Stimulated activated CD8-positive, alpha-beta memory T cell treated with anti-CD3 and anti-CD28 coated beads, Interleukin-2, amount 100 ng/mL, for 48 hours (primary cell): Measurements from ENCODE around the gene CENPK.
"Not testable (repeated sequence)": the region's sequence is repeated elsewhere in the genome, so short reads cannot be mapped to it uniquely, and the experiment has no call there.

ENCODE experiments used
- DNase-seq, 2 donors: peaks; one replicate each; pipeline ENCODE4 v3.0.0-alpha.2; 2020; ENCODE audit warnings: low read depth in 2 of 2

The CENPK gene

DNA sequence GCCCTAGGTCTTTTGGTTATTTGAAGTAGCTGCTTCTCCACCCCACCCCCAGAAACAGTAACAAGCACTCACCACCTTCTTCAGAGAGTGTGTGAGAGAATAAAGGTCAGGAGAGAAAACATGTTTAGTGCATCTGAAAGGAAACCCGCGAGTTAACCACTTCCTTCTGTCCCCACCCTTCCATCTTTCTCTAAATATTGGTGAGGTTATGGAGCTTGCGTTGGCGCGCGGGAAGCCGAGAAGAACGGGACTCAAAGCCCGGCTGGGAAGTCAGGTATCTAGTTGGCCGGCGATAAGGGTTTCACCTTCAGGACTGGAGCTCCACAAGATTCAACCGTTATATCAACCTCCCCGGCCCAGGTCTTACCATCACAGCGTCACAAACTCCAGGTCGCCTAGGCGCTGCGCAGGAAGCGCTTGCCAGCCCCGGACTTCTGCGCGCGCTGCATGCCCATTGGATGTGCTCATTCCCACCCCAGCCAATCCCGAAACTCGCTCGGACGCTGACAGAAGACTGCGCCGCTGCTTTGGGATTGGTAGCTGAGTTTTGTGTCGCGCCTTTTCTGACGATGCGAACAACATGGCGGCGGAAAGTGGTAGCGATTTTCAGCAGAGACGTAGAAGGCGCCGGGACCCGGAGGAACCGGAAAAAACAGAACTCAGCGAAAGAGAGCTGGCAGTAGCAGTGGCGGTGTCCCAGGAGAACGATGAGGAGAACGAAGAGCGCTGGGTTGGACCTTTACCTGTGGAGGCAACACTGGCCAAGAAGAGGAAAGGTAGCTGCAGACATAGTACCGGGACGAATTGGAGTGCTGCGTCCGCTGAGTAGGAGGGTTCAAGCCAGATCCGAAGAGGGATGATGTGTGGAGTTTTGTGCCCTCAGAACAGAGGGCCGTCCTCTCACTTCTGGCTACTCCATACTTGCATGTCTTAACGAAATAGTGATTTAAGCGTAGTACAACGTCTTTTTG is at the start of gene CENPK, which contains the start of gene PPWD1:
Gene CENPK, minus strand, starts transcription at position 438 of the 971 bp plus-strand sequence. CDS start 8,261 bp downstream, outside the sequence.
Gene PPWD1, plus strand, starts transcription at position 566 of the 971 bp plus-strand sequence. Its CDS starts 15 bp downstream, at position 581.
- peak; percentile 89 to 90 for DNase-seq

GRCh38 chr5:65612298-65612907 is 49.4 kb upstream of the CENPK start:
- no peak for DNase-seq

DNA sequence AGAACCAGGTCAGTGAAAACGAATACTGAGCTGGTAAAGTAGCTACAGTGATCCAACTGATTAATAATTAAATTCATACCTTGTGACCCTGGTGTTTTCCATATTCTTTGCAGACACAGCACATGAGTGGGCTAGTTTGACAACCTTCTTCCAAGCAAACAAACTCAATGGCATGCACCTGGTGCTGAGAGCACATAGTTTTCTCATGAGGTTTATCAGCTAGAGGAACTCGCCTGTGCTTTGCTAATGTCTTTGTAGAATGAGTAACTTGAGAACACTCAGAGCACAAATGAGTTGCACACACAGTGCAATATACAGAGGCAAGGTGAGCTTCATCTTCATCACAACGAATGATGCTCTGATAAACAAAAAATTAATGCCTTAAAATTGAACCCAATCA is 48.6 kb upstream of the CENPK start:
- DNase-seq: no peak

- not testable (repeated sequence) for DNase-seq
Observed at GRCh38 chr5:65601761-65602160, 38.8 kb upstream of the CENPK start.

GRCh38 chr5:65588694-65589093 is 25.7 kb upstream of the CENPK start:
- no peak for DNase-seq

- no peak for DNase-seq
Observed at GRCh38 chr5:65577141-65577540, 14.2 kb upstream of the CENPK start.

GRCh38 chr5:65570598-65571226 is 7.7 kb upstream of the CENPK start:
- no peak for DNase-seq

DNA sequence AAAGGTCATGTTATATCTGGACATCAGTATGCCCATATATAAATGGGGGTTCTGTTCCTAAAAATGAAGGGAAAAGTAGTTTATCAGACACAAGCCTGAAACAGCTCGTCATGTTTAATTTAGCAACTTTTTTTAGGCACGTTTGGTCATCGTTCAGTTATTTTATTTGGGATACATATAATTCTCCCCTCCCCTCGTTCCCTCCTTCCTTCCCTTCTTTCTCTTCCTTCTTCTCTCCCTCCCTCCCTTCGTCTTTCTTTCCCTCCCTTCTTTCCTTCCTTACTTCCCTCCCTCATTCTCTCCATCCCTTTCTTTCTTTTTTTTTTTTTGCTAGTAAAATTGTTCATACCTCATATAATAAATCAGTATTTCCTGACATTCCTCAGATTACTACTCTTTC is 3.5 kb upstream of the CENPK start:
- DNase-seq: no peak

GRCh38 chr5:65563777-65564176 is 809 bp upstream of the CENPK start:
- no peak for DNase-seq

DNA sequence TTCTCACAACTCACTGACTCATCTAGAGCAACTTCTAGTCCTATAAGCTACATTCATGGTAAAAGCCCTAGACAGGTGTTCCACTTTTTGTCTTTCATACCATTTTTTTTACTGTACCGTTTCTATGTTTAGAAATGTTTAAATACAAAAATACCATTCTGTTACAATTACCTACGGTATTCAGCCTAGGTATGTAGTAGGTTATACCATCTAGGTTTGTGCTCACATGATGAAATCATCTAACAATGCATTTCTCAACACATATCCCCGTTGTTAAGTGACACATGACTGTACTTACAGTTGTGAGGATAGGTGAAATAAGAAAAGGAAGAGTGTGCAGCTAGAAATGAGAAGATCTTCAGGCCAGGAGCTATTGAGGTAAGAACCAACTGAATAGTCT is 6.2 kb downstream of the CENPK start:
- no peak for DNase-seq

DNA sequence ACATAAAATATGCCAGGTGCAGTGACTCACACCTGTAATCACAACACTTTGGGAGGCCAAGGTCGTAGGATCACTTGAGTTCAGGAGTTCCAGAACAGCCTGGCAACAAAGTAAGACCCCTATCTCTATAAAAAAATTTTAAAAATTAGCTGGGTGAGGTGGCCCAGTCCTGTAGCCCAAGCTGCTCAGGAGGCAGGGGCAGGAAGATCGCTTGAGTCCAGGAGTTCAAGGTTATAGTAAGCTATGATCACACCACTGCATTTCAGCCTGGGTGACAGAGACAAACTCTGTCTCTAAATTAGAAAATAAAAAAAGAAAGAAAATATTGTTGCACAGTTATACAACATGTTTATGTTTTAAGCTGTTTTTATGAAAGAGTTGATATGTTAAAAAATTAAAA is 6.8 kb downstream of the CENPK start:
- no peak for DNase-seq

DNA sequence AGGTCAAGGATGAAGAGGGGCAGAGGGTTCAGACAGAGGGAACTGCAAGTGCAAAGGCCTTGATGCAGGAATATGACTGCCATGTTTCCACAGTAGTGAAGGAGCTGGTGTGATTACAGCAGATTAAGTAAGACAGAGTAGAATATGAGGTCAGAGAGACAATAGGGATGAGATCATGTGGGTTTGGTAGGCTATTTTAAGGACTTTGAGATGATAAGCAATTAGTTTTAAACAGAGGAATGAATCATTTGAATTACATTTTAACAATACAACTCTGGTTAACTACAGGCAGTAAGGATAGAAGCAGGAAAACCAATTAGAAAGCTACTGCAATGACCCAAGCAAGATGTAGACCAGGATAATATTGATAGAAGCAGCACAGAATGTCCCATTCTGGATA is 7.7 kb downstream of the CENPK start:
- DNase-seq: no peak

GRCh38 chr5:65553941-65554340 is 9.0 kb downstream of the CENPK start:
- no peak for DNase-seq

GRCh38 chr5:65548281-65548680 is 14.7 kb downstream of the CENPK start:
- no peak for DNase-seq

DNA sequence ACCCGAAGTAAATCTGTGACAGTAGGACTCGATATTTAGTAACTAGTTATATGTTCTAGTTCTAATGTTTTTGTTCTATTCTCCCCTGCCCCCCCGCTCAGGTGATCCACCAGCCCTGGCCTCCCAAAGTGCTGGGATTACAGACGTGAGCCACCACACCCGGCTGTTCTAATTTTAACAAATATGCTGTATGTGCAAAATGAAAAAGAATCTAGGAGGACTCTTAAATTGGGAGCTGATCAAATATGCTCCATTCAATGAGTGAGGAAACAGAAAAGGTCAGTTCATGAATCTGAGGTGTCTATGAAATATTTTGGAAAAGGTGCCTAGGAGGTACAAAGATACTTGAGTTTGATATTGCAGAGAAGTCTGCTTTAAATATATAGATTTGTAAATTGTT is 16.8 kb downstream of the CENPK start:
- DNase-seq: no peak

GRCh38 chr5:65544473-65544872 is 18.5 kb downstream of the CENPK start:
- no peak for DNase-seq

- no peak for DNase-seq
Observed at GRCh38 chr5:65539827-65540226, 23.1 kb downstream of the CENPK start.

GRCh38 chr5:65535529-65535987 is 27.4 kb downstream of the CENPK start:
- DNase-seq: no peak

DNA sequence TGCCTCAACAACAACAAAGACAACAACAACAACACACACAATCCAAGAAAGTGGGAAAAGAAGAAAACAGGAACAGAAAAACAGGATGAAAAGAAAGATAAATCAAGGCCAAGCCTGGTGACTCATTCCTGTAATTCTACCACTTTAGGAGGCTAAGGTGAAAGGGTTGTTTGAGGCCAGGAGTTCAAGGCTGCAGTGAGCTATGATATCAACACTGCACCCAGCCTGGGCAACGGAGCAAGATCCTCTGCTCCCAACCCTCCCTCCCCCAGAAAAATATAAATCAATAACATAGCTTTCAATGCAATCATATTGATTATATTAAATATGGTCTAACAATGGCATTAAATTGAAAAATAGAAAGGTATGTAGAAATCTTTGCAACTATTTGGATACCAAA is 32.1 kb downstream of the CENPK start:
- no peak for DNase-seq

DNA sequence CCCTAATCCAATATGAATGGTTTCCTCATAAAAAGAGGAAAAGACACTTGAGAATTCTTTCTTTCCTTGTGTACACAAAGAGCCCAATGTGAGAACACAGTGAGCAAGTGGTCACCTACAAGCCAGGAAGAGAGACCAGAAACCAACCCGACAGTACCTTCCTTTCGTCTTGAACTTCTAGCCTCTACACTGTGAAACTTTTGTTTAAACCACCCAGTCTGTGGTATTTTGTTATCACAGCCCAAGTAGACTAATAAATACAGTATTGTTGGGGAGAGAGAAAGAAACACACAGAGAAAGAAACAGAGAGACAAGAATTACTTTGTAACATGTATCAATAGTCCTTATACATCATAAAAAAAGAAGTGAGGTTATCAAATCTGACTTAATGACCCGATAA is 37.2 kb downstream of the CENPK start:
- DNase-seq: no peak

DNA sequence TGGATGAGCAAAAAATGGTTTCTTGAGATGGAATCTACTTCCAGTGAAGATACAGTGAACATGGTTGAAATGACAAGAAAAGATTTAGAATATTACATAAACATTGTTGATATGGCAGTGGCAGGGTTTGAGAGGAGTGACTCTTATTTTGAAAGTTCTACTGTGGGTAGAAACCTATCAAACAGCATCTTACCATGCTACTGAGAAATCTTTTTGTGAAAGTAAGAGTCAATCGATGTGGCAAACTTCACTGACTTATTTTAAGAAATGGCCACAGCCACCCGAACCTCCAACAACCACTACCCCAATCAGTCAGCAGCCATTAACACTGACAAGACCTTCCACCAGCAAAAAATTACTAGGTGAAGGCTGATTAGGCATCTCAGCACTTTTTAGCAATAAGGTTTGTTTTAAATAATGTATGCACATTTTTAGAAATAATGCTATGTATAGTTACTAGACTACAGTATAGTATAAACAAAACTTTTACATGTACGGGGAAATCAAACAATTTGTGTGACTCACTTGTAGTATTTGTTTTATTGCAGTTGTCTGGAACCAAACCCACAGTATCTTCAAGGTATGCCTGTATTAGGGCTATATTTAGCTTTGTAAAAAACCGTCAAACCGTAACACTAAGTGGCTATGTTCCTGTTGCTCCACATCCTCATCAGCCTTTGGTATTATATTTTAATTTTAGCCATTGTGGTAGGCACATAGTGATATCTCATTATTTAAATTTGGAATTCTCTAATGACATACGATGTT is 50.6 kb downstream of the CENPK start:
- DNase-seq: no peak

DNA sequence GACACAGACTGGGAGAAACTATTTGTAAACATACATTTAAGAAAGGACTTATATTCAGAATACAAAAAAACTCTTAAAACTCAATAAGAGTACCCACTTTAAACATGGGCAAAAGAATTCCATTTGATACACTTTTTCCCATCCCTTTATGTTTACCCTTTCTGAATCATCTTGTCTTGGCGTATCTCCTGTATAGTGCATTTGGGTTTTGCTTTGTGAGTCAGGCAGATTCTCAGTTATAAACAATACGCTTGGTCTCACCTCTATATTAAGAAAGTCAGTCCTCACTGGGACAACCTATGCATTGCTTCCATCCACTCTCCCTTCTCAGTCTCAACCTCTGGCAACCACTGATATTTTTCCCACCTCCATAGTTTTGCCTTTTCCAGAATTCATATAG is 54.0 kb downstream of the CENPK start:
- no peak for DNase-seq
